HG03139 (cell line): ENCODE measurements around the gene ANKFN1.

Source experiments
- ATAC-seq: cut with Tn5 transposase; IDR thresholded peaks from one replicate; pipeline ENCODE4 v1.9.1; 2021; ENCODE audit not compliant: unreplicated experiment

ANKFN1 gene

DNA sequence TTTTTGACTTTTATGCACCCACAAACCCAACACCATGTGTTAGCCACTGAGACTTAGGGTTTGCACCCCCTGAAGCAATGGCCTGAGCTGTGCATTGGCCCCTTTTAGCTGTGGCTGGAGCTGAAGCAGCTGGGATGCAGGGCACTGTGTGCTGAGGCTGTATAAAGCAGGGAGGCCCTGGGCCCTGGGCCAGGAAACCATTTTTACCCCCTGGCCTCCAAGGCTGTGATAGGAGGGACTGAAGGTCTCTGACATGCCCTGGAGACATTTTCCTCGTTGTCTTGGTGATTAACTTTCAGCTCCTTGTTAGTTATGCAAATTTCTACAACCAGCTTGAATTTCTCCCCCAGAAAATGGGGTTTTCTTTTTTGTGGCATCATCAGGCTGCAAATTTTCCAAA is 6.7 kb upstream of the ANKFN1 start:
- ATAC-seq = no peak

DNA sequence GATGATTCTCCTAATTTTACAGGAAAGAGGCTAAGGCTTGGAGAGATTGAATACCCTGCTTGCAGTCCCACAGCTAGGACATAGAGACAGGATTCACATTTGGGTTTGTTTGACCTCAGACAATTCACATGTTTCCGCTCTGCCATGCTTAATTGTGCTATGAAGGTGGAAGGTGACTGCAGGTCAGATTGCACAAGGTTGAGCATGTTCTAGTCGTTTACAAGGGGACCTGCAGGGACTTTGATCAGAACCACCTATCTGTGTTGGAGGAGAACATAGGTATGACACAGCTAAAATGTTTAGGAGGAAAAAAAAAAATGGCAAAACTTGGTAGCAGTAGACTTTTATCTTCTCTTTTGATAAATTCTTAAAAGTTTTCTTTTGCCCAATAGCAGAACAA is 4.9 kb upstream of the ANKFN1 start:
- no peak for ATAC-seq

DNA sequence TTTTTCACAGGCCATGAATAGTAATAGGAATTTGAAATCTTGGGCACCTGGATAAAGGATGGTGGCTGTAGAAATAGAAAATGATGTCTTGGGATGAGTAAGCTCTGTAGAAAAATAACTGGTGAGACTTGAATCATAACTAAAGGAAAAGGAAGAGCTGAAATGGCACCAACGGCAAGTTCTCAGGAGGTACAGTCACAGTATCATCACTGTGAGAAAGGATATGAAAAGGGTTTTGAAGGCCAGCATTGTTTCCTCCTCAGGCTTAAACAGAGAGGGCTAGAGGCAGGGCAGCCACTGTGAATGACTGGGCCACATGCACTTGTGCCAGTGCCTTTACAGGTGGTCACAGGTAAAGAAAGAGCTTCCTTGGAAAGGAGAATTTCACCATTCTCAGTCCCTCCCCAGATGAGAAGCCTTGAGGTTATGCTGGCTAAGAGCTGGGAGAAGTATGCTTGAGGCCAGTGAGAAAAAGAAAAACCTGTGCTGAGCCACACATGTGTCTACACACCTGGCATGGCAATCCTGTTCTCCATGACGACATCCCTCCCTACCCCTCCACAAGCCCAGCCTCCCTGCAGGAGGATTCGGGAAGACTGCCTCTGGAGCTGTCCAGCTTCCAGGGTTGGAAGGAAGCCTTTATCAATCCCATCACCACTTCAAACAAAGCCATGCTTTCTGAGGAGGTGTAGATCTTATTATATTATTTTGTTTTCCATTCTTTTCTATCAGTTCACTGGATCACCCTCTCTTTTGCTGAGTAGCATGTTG is 3.8 kb upstream of the ANKFN1 start:
- ATAC-seq = no peak

DNA sequence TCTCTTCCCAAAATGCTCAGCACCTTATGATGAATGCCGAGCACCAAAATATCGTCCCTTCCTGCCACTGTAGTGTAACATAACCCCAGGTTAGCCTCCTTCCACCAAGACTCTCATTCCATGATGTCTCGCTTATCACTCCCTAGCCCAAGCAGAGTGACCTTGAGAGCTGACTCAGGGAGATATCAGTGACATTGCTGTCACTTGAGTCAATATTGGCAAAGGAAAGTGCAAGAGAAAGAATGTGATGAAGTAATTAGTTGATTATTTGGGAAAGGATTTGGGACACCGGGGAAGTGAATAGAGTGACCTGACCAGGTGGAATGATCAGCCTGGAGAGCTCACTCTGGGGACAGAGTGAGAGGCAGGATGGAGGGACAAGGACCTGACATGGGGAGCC is 2.6 kb upstream of the ANKFN1 start:
- no peak for ATAC-seq

DNA sequence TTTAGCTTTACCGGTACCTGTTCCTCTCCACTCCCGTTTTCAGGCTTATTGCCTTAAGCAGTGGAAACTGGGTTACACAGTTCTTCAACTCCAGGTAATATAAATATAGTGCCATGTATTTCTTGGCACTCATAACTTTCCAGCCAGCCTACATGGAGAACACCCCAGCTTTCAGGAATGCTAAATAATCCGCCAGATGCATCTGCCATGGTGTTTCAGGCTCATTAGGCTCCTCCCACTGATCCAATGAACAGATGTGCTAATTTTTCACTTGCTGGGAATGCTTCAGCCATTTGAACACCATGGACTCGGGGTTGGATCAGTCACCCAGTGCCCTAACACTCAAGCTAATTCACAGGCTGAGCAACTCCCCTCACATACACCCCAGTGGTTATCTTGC is 4.6 kb downstream of the ANKFN1 start:
- ATAC-seq = no peak

DNA sequence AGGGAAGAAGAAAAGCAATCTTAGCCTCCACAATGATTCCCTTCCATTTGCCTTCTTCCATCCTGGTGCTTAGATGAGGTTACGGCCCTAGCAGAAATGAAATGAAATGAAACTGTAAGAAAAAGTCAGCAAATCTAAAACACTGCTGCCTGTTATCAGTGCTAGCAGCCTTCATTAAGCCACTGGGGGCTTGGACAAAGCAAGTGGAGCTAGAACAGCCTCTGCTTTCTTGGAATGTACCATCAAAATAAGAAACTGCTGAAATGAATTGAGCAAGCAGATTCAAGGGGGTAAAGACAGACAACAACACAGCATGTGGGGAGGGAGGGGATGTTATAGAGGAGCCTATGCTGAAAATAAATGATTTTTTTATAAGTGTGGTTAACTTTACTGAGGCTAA is 5.1 kb downstream of the ANKFN1 start:
- ATAC-seq = no peak

DNA sequence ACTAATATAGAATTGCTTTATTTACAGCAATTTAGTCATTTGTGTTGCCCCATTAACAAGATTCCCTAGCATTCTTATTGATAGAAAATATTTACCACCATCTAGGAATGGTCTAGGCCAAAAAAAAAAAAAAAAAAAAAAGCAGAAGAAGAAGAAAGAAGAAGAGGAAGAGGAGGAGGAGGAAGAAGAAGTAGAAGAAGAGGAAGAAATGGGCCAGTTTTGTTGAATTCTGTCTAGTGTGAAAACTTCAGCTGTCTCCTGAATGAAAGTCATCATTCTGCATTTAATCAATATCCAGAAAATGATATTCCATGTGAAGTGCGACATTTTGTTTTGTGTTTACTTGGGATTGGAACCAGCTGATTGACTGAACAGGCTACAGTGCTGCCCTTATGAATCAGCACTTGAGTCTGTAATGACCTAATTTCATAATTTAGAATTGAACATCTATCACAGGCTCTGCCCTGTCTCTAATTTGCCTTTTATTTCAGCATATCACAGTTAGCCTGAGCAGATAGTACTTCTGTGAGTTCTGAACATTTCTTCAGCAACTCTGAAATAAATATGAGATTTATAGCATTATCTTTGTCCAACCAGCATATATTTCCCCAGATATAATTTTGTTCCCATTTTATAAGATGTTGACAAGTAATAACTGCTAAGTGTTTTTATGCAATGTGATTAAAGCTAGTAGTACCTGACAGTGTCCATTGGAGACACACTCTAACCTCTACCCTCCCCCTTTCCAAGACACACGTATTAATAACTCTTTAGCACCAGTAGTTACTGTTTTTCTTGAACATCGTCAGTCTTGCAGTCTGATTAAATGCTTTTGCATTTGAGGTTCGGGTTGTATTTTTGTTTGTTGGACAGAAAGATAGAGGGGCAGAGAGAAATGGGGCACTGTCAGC is 5.9 kb downstream of the ANKFN1 start:
- no peak for ATAC-seq

DNA sequence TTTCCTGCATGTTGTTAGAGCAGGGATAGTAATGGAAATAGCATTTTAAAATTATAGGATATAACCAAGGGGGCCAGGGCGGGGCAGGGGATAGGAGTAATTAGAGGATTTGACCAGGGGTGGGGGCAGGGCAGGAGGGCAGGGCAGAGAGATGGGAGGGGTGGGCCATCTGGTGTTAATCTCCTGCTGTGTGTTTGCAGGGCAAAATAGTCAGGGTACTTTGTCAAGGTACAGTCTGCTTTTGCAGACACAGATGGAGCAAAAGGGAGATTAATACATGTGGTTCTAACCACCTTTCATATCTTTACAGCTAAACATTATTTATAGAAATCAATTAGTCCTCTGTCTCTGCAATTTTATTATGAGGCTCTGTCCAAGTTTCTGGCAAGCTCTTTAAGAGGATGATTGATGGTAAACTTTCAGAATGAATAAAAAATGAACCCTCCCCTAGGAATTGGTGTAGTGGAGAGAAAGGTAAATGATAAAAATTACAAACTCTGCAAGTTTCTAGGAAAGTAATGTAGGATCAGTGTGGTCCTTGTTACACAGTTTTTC is 6.6 kb downstream of the ANKFN1 start:
- ATAC-seq = no peak

DNA sequence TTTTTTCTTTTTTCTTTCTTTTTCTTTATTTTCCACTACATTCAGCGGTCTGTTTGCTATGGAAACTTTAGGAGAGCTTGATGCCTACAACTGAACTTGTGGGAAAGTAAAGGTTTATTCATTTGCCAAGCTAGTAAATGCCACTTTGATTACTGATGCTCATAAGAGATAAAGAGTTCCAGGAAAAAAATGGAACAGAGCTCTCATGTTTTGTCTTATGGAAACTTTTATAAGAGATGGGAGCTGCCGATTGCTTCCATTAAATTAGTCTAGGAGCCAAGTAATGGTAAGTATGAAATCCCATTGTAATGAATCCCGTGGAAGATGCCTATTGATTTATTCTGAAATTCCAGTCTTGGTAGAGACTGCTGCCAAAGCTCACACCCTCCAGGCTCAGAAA is 7.1 kb downstream of the ANKFN1 start:
- ATAC-seq = no peak

DNA sequence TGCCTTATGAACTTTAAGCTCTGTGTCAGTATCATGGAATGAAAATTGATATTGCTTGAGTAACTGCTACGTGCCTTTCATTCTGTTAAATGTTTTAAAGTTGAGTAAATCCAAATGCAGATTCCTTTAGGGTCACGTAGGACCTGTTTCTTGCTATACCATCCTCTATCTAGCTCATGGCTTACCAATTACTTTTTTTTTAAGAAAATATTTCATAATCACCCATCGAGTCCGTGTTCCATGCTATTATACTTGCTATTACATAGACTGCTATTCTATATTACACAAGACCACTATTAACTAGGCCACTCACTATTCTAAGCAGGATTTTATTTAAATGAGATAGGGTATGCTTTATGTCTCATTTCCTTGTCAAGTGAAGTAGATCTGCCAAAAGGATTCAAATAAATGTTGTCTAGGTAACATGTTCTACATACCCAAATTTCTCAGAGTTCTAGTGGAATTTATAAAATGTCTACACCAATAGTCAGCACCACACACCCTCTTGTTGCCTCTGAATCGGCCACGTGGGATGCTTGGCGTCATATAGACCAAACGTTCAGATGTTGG is 11.9 kb downstream of the ANKFN1 start:
- no peak for ATAC-seq

DNA sequence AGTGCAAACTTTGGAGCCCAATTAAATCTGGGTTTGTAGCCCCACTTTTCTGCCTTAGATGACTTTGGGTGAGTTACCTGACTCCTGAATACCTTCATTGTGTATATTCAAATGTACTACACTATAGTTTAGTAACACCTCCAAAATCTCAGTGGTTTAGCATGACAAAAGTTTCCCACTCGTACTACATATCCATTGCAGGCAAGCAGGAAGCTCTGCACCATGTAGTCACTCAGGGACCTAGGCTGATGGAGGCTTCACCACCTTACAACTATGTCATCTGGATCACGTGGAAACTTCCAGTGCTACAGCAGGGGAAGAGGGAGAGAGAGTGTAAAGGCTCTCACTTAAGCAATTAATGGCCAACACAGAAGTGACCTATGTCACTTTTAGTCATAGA is 14.2 kb downstream of the ANKFN1 start:
- ATAC-seq = no peak

DNA sequence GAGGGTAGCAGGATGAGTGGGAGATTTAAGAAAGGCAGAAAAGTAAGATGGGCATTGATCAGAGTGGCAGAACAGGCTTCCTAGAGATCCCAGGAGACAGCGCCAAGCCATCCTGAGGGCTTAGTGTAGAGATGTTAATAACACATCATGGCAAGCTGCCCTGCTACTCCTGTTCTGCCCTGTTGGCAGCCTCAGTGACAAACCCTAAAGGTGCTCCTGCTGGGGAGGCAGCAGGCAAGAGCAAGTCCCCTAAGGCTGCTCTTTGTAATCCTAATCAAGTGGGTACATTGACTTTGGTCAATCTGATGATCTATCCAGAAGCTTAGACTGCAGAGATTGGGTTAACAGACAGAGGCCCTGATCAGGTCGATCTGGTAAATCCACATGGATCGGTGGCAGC is 16.3 kb downstream of the ANKFN1 start:
- no peak for ATAC-seq

DNA sequence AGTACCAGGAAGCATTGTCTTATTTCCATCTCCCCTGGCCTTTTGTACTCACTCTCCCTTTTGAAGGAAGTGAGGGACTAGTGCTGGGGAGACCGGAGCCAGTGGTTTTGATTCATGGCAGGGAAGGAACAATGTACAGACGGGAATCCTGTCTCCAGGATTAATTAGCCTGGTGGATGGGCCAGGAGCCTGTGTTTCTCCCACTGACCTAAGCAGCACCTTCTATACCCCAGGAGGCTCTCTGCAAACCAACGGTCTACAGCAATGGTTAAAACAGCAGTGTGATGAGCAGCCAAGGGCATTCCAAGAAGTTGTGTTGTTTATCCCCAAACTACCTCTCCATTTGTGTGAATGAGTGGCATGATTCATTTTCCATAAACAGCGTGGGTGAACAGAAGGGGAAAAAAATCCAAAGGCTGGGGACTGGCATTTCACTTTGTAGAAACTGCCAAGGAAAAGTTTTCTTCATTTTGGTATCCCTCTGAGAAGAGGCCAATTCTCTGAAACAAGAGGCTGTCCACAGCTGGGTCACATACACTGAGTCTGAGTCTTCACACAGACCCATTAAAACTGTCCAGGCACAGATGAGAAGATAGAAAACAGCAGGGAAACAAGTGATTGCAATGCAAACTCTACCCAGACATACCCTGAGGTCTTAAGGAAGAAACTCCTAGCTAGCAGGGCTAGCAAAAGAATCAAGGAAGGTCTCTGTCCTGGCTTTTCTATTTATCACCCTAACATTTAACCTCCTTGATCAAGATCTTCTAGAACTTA is 18.1 kb downstream of the ANKFN1 start:
- no peak for ATAC-seq

DNA sequence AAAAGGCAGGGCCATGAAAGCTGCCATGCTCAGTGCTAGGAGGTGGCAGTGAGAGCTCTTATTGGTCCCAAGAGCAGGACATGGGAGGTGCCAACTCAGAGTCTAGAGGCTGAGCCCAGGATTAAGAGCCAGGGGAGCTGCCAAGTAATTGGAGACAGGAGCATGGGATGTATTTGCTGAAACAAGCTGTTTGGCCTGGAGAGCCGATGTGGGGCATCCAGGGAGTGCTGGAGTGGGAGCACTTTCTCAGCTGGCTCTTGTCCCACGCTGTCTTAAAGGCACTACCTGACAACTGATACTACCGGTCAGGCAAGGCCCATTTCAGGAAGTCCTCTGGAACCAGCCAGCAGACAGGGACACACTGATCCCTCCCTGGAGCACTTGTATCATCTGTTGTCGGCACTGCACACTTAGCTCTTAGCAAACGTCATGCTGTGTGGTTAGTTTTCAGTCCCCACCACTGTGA is 19.3 kb downstream of the ANKFN1 start:
- ATAC-seq = no peak

DNA sequence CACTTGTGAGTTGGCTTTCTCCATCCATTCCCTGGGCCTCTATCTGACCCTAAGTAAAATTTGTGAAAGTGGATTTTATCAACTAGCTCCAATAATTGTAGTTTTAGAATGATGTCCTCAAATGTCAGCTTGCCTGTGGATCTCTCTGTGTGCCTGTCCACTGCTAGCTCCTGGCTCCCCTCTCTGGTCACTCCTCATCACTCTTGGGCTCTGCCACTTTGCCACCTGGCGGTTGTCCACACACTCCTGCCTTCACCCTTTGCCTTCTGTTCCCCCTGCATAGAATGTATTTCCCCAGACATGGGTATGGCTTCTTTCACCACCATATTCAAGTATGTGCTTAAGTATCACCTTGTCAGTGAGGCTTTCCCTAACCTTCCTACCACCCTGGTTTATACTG is 19.8 kb downstream of the ANKFN1 start:
- ATAC-seq = no peak

DNA sequence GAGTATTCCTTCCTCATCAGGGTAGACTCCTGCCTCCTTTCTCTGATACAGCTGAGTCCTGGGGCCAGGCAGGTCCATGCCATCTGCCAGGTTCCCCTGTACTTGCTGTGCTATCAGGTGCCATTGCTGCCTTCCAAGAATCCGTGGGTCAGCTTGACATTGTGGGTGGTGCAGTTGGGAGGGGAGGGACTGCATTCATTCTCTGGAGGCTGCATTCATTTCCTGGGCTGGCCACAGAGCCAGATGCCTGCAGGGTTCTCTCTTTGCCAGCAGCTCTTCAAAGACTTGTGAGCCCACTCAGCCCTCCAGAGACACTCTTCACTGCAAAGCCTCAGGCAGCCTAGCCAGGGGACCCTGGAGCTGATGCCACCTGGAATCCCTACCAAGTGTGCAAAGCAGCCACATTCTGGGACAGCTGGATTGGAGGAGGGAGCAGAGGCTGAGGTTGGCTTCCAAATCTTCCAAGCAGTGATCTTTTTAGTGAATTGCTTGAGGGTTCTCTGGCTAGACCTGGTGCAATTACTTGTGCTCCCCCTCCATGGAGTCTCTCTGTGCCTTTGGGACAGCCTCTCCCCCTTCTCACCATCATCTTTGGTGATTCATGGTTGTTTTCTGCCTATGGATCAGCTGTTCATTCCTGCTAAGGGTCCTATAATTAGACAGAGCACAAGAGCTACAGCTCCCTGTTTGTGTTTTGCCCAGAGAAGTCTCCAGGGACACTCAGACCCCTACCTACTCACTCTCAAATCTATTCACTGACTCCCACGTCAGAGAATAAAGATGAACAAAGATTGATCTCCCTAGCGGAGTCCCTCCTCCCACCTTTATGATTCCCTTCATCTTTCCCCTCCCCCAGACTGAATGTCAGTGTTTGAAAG is 20.9 kb downstream of the ANKFN1 start:
- no peak for ATAC-seq

DNA sequence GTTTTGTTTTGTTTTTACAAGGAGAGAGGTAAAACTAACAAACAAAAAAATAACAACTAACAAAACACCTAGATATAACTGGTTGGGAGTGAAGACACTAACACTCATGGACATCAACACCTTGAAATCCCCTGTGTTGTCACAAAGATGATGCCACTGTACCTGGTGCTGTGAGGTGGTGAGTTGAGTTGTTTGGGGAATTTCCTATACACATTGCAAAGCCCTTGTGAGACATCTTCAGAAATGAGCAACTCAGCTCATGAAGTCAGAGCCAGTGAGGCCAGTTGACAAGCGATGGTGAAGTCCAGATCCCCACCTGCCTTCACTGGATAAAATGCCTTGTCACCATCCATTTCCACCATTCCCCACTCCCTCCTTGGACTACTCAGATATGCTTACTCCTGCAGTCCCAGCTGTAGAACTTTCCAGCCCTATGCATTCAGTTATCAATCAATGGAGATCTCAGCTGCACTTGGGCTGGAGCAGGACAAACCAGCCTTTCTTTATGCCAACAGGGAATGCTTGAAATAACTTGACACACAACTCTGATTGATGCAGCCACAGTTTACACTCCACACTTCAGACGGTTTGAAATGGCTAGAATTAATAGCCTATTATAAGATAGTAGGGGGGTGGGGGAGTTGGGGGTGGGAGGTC is 22.2 kb downstream of the ANKFN1 start:
- no peak for ATAC-seq

DNA sequence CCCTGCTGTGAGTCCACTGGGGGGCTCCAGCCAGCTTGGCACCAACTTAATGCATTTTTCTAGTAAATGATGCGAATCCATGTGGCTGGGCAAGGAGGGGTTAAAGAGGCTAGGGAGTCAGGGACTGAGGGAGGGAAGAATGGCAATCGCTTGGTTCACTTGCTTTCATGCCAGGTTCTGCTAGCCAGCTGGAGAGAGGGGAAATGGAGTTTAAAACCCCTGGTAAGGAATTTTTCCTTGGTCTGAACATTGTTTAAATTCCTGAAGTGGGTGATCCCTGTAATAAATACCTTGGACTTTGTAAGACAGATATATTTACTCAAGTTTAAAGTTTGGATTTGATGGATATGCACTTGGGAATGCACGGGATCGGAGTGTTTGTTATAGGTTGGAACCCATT is 22.8 kb downstream of the ANKFN1 start:
- ATAC-seq = no peak

DNA sequence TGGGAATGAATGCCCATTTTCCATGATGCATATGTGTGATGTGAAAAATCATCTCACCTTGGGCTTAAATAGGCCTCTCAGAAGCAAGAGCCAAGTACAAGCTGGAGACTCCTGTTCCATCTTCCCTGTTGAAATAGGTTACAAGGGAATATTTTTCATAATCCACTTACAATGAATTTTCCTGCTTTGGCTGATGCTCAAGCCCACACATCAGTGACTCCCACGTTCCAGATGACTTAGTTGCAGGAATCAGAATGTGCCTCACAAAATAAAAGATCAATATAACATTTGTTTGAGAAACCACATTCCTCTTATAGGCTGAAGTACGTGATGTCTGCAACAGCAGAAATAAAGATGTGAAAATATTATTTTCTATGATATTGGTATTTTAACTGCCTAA is 24.1 kb downstream of the ANKFN1 start:
- no peak for ATAC-seq
